Osteocyte (in vitro differentiated cells): ENCODE data around the gene CDKN2B-AS1. TPM values are rescaled to one million over a fixed set of nuclear protein-coding genes. Genes with fewer than 3 reads are reported as not detected.

Experiments
- DNase-seq: peaks from one replicate; pipeline ENCODE4 v3.0.0; 2021; ENCODE audit warnings: mixed read lengths; ENCODE audit not compliant: unreplicated experiment; ENCODE audit errors: extremely low spot score
- H3K27ac Mint-ChIP-seq: one replicate; pipeline ENCODE4 v1.8.0; 2021; ENCODE audit warnings: mild to moderate bottlenecking, mixed read lengths; ENCODE audit not compliant: unreplicated experiment
- H3K27me3 Mint-ChIP-seq: one replicate; pipeline ENCODE4 v1.8.0; 2021; ENCODE audit warnings: mixed read lengths; ENCODE audit not compliant: unreplicated experiment
- H3K36me3 Mint-ChIP-seq: one replicate; pipeline ENCODE4 v1.8.0; 2021; ENCODE audit warnings: mixed read lengths; ENCODE audit not compliant: unreplicated experiment
- H3K4me1 Mint-ChIP-seq: one replicate; pipeline ENCODE4 v1.8.0; 2021; ENCODE audit warnings: mixed read lengths; ENCODE audit not compliant: unreplicated experiment
- H3K4me3 Mint-ChIP-seq: one replicate; pipeline ENCODE4 v1.8.0; 2021; ENCODE audit warnings: mild to moderate bottlenecking, moderate library complexity, mixed read lengths; ENCODE audit not compliant: unreplicated experiment
- H3K9me3 Mint-ChIP-seq: one replicate; pipeline ENCODE4 v1.8.0; 2021; ENCODE audit warnings: mixed read lengths; ENCODE audit not compliant: unreplicated experiment
- CTCF ChIP-seq: fragments of 200-600 bp; sonication (generic); IDR thresholded peaks from 2 replicates; pipeline ENCODE4 v1.5.0; 2021; ENCODE audit warnings: antibody characterized with exemption, mild to moderate bottlenecking, moderate library complexity
- total RNA-seq: library from RNA; stranded (reverse); gene quantifications from 2 replicates; pipeline ENCODE4 v1.2.1, GENCODE V29; 2021

The CDKN2B-AS1 gene
- total RNA-seq, 1 donor from 2014 or later, result 4.0 TPM

DNA sequence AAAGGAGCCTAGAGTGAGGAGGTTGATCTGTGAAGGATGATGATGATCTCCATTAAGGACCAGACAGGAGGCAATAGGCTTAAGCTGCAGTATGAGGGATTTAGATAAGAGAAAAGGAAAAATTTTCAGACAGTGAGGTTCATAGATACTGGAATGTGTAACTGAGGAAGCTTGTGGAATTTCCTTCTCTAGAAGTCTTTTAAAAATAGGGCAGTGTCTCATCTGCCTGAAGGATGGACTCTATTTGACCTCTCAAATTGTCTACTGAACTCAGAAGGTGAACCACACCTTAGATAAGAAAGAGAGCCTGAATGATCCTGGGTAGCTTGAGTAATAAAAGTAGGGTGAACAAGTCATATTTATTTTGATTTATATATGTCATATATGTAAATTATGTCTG, 162.7 kb downstream of the CDKN2B-AS1 start:
- Mint-ChIP-seq H3K27ac (no peak overlapping the region), H3K27me3 (peaks cover 7% of the 10 kb centered on the region), H3K36me3 (no peaks in the 10 kb centered on the region), H3K4me3 (no peak overlapping the region), H3K4me1 (peaks cover 21% of the 10 kb centered on the region), H3K9me3 (no peaks in the 10 kb centered on the region)
- DNase-seq, result no peak
- TF ChIP-seq CTCF, result no peak

DNA sequence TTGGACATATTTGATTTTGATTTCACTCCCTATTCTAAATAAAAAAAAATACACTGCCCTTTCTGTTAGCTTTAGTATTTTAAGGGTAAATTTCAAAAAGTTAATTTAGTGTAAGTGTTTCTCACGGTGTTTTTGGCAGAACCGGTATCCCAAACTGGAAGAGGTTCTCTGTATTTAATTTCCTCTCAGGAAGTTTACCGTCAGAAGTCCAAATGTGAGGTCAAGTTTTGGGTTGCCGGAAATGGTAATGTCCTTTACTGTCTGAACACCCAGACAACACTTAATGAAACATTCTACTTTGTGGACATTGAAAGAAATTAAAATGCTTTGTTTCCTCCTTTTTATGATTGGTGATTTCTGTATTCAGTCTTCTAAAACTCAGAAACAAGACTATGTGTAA, 163.2 kb downstream of the CDKN2B-AS1 start:
- no peaks in the 10 kb centered on the region for H3K9me3 Mint-ChIP-seq
- DNase-seq, result no peak
- H3K4me1 Mint-ChIP-seq, result peaks cover 21% of the 10 kb centered on the region
- no peak for TF ChIP-seq CTCF
- H3K4me3 Mint-ChIP-seq, result no peak overlapping the region
- no peak overlapping the region for H3K27ac Mint-ChIP-seq
- peaks cover 7% of the 10 kb centered on the region for H3K27me3 Mint-ChIP-seq
- H3K36me3 Mint-ChIP-seq, result no peaks in the 10 kb centered on the region

DNA sequence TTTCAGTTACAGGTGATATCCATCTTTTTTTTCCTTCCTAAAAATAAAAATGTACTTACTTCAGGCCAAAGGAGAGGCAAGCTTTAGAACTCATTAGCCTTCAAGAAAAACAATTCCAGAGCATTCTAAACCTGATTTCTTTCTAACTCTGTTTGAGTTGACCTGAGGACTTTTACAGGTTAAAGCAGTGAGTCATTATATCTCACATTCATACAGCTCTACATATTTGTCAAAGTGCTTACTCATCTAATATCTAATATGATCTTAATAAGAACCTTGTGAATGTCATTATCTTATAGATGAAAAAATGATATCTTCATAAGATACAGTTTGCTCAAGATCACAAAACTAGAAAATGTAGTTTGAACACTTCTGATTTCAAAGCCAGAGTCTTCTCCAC, 163.7 kb downstream of the CDKN2B-AS1 start:
- H3K36me3 Mint-ChIP-seq, result no peaks in the 10 kb centered on the region
- H3K27ac Mint-ChIP-seq, result no peak overlapping the region
- TF ChIP-seq CTCF, result no peak
- no peaks in the 10 kb centered on the region for H3K9me3 Mint-ChIP-seq
- peaks cover 7% of the 10 kb centered on the region for H3K27me3 Mint-ChIP-seq
- H3K4me3 Mint-ChIP-seq, result no peak overlapping the region
- no peak for DNase-seq
- peaks cover 21% of the 10 kb centered on the region for H3K4me1 Mint-ChIP-seq

GRCh38 chr9:22158927-22159346, 164.3 kb downstream of the CDKN2B-AS1 start:
- no peak for DNase-seq
- no peak overlapping the region for H3K4me3 Mint-ChIP-seq
- H3K27ac Mint-ChIP-seq, result no peak overlapping the region

DNA sequence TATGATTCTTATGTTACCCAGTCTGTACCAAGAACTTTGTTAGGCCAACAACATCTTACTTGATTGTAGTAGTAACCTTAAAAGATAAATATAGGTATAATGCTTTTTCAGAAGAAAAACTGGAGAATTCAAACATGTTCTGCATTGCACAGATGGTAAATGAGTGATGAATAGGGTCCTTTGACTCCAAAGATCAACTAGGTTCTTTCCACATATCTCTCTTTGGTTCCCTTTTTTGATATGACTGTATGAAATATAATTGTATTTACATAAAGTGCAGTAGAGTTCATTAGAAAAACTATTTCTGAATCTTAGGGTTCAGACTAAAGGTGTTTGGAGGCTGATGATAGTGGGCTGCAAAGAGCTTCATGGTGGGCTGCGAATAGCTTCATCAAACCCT, 165.0 kb downstream of the CDKN2B-AS1 start:
- no peaks in the 10 kb centered on the region for H3K36me3 Mint-ChIP-seq
- no peak overlapping the region for H3K27ac Mint-ChIP-seq
- H3K4me3 Mint-ChIP-seq, result no peak overlapping the region

More at GRCh38 chr9:22158927-22159346, 164.3 kb downstream of the CDKN2B-AS1 start:
- H3K27me3 Mint-ChIP-seq, result peaks cover 7% of the 10 kb centered on the region
- no peaks in the 10 kb centered on the region for H3K36me3 Mint-ChIP-seq
- H3K9me3 Mint-ChIP-seq, result no peaks in the 10 kb centered on the region
- TF ChIP-seq CTCF, result no peak
- peaks cover 21% of the 10 kb centered on the region for H3K4me1 Mint-ChIP-seq

More for the DNA sequence above, 165.0 kb downstream of the CDKN2B-AS1 start:
- Mint-ChIP-seq H3K9me3 (no peaks in the 10 kb centered on the region), H3K27me3 (peaks cover 10% of the 10 kb centered on the region), H3K4me1 (peaks cover 21% of the 10 kb centered on the region)
- DNase-seq, result no peak
- no peak for TF ChIP-seq CTCF
